Esophagus squamous epithelium (tissue), 5 donors: ENCODE data around the gene NPFFR2. TPM values are rescaled to one million over a fixed set of nuclear protein-coding genes. Genes with fewer than 3 reads are reported as not detected.
A peak's percentile ranks its signal among the peaks of the same experiment; 100 is the strongest.
"Not testable (repeated sequence)": the region's sequence is repeated elsewhere in the genome, so short reads cannot be mapped to it uniquely, and the experiment has no call there.

ENCODE experiments used
- DNase-seq: peaks from one replicate; lab custom pipeline; 2025; lab: John Stamatoyannopoulos, UW
- H3K27ac ChIP-seq, 4 donors: fragments of 200-600 bp; sonication (generic); one replicate each; pipeline ENCODE4 v1.5.1; 2016 to 2019; ENCODE audit warnings: mild to moderate bottlenecking in 1 of 4
- H3K27me3 ChIP-seq, 4 donors: fragments of 200-600 bp; sonication (generic); 1 replicate in 3 of 4; 2 replicates in 1 of 4; pipeline versions ENCODE4 v1.5.1 to v1.6.0; 2017 to 2021; ENCODE audit warnings: antibody characterized with exemption in 1 of 4
- H3K36me3 ChIP-seq, 3 donors: fragments of 200-600 bp; sonication (generic); one replicate each; pipeline ENCODE4 v1.5.1; 2016 to 2019
- H3K4me1 ChIP-seq, 3 donors: fragments of 200-600 bp; sonication (generic); one replicate each; pipeline ENCODE4 v1.5.1; 2017 to 2019
- H3K4me3 ChIP-seq, 4 donors: fragments of 200-600 bp; sonication (generic); 1 replicate in 3 of 4; 2 replicates in 1 of 4; pipeline ENCODE4 v1.5.1; 2016 to 2019; ENCODE audit warnings: mild to moderate bottlenecking in 2 of 4, moderate library complexity in 1 of 4
- H3K9me3 ChIP-seq, 3 donors: fragments of 200-600 bp; sonication (generic); one replicate each; pipeline ENCODE4 v1.5.1; 2016 to 2019
- CTCF ChIP-seq, 6 experiments: fragments of 450-650 bp in 4 of 6; fragments of 200-600 bp in 2 of 6; sonication (generic) in 2 of 6; IDR thresholded peaks; one replicate each; pipeline ENCODE4 v1.5.1; 2016 to 2019; ENCODE audit warnings: antibody characterized with exemption in 6 of 6, mild to moderate bottlenecking in 4 of 6, moderate library complexity in 4 of 6
- POLR2A ChIP-seq, 4 donors: fragments of 450-650 bp; IDR thresholded peaks; one replicate each; pipeline ENCODE4 v1.6.1; 2017; ENCODE audit warnings: antibody characterized with exemption in 4 of 4, mild to moderate bottlenecking in 4 of 4, moderate library complexity in 3 of 4
- whole genome bisulfite sequencing, 2 donors: methylation state at CpG; one replicate each; pipeline ENCODE4 v1.1.5; 2018; 5-methylcytosine and 5-hydroxymethylcytosine counted together
- intact Hi-C: fragments of 100-400 bp; cut with DNase I; formaldehyde crosslinking; loops from one replicate; pipeline ENCODE4 v1.15.0; 2022
- total RNA-seq, 4 donors: library from RNA; depleted of rRNA; stranded (reverse); fragments of >200 nt; gene quantifications; one replicate each; pipeline ENCODE4 v1.1.0, GENCODE V29; 2016
- donor health status: DM: yes; HTN: yes; CAD: no.

Gene NPFFR2
- total RNA-seq, 4 donors from 2014 or later = not detected

GRCh38 chr4:72119946-72120345, 88.1 kb downstream of the NPFFR2 start:
- no peaks in the 10 kb centered on the region for H3K4me1 ChIP-seq
- no peak for DNase-seq
- TF ChIP-seq CTCF (IDR thresholded peaks at IDR 0.05) = no peak
- TF ChIP-seq POLR2A (IDR thresholded peaks at IDR 0.05) = no peak
- no peaks in the 10 kb centered on the region for H3K27me3 ChIP-seq
- no peak overlapping the region for H3K27ac ChIP-seq
- H3K36me3 ChIP-seq = no peaks in the 10 kb centered on the region
- H3K4me3 ChIP-seq = no peak overlapping the region
- no peaks in the 10 kb centered on the region for H3K9me3 ChIP-seq
- intact Hi-C loops = no loop called here
- WGBS, 2 donors = 0 to 90% methylated on average over 1 of the region's 3 CpGs

GRCh38 chr4:72128741-72129140, 96.9 kb downstream of the NPFFR2 start:
- Histone ChIP-seq H3K36me3 (no peaks in the 10 kb centered on the region), H3K27me3 (no peaks in the 10 kb centered on the region), H3K27ac (no peak overlapping the region), H3K4me3 (no peak overlapping the region), H3K9me3 (no peaks in the 10 kb centered on the region), H3K4me1 (no peaks in the 10 kb centered on the region)
- TF ChIP-seq POLR2A (IDR thresholded peaks at IDR 0.05) = no peak
- no peak for TF ChIP-seq CTCF (IDR thresholded peaks at IDR 0.05)
- intact Hi-C loops = no loop called here
- no peak for DNase-seq

GRCh38 chr4:72136429-72136828, 104.6 kb downstream of the NPFFR2 start:
- Histone ChIP-seq H3K4me1 (no peaks in the 10 kb centered on the region), H3K36me3 (no peaks in the 10 kb centered on the region), H3K27ac (no peak overlapping the region), H3K4me3 (no peak overlapping the region), H3K9me3 (no peaks in the 10 kb centered on the region), H3K27me3 (no peaks in the 10 kb centered on the region)
- DNase-seq = no peak
- 75 to 84% methylated on average over 6 of the region's 6 CpGs for WGBS, 2 donors
- intact Hi-C loops = no loop called here
- TF ChIP-seq POLR2A (IDR thresholded peaks at IDR 0.05) (no peak), CTCF (IDR thresholded peaks at IDR 0.05) (no peak)

- H3K27ac ChIP-seq, DNase-seq, H3K27me3 ChIP-seq, H3K36me3 ChIP-seq, intact Hi-C loops, H3K4me3 ChIP-seq, H3K9me3 ChIP-seq, H3K4me1 ChIP-seq: not testable (repeated sequence)
- 35 to 56% methylated on average over 2 of the region's 2 CpGs for WGBS, 2 donors
Observed at GRCh38 chr4:72139997-72140396, 108.2 kb downstream of the NPFFR2 start.

- DNase-seq = no peak
- Histone ChIP-seq H3K4me3 (no peak overlapping the region), H3K4me1 (no peaks in the 10 kb centered on the region), H3K36me3 (no peaks in the 10 kb centered on the region), H3K27ac (no peak overlapping the region), H3K9me3 (no peaks in the 10 kb centered on the region), H3K27me3 (no peaks in the 10 kb centered on the region)
- 48 to 57% methylated on average over 2 of the region's 2 CpGs for WGBS, 2 donors
- intact Hi-C loops = no loop called here
- TF ChIP-seq POLR2A (IDR thresholded peaks at IDR 0.05) = no peak
- TF ChIP-seq CTCF (IDR thresholded peaks at IDR 0.05) = no peak
Observed at GRCh38 chr4:72144241-72144640, 112.4 kb downstream of the NPFFR2 start.

GRCh38 chr4:72152731-72153130, 120.9 kb downstream of the NPFFR2 start:
- H3K27ac ChIP-seq = no peak overlapping the region
- no peaks in the 10 kb centered on the region for H3K9me3 ChIP-seq
- H3K4me1 ChIP-seq = no peaks in the 10 kb centered on the region
- H3K36me3 ChIP-seq = no peaks in the 10 kb centered on the region
- intact Hi-C loops = no loop called here
- no peak overlapping the region for H3K4me3 ChIP-seq
- TF ChIP-seq CTCF (IDR thresholded peaks at IDR 0.05) (no peak), POLR2A (IDR thresholded peaks at IDR 0.05) (no peak)
- H3K27me3 ChIP-seq = no peaks in the 10 kb centered on the region
- DNase-seq = no peak

- H3K4me1 ChIP-seq, H3K27me3 ChIP-seq, H3K4me3 ChIP-seq, H3K27ac ChIP-seq, intact Hi-C loops, H3K36me3 ChIP-seq, H3K9me3 ChIP-seq, DNase-seq: not testable (repeated sequence)
- WGBS, 2 donors = 53 to 57% methylated on average over 8 of the region's 8 CpGs
Observed at GRCh38 chr4:72153634-72154033, 121.8 kb downstream of the NPFFR2 start.

- intact Hi-C loops, H3K27me3 ChIP-seq, H3K9me3 ChIP-seq, H3K4me1 ChIP-seq, H3K4me3 ChIP-seq, DNase-seq, H3K36me3 ChIP-seq: not testable (repeated sequence)
- peak overlapping the region in 1 of 4 donors; percentile 42 for H3K27ac ChIP-seq
- 77 to 90% methylated on average over 4 to 8 of the region's 14 CpGs for WGBS, 2 donors
Observed at GRCh38 chr4:72169285-72169684, 137.5 kb downstream of the NPFFR2 start.
